Testis (tissue), 3 donors: ENCODE data around the gene LST1. TPM values are rescaled to one million over a fixed set of nuclear protein-coding genes. Genes with fewer than 3 reads are reported as not detected.
"Not testable (repeated sequence)": the region's sequence is repeated elsewhere in the genome, so short reads cannot be mapped to it uniquely, and the experiment has no call there.

ENCODE experiments used
- DNase-seq: peaks from one replicate; pipeline ENCODE4 v3.0.0-alpha.2; 2019
- H3K27ac ChIP-seq, 2 donors: fragments of 200-600 bp; sonication (generic); one replicate each; pipeline ENCODE4 v1.5.1; 2019
- H3K27me3 ChIP-seq: fragments of 200-600 bp; sonication (generic); one replicate; pipeline ENCODE4 v1.5.1; 2019
- H3K36me3 ChIP-seq: fragments of 200-600 bp; sonication (generic); one replicate; pipeline ENCODE4 v1.5.1; 2017; ENCODE audit warnings: low read depth; ENCODE audit errors: missing control alignments
- H3K4me1 ChIP-seq: fragments of 200-600 bp; sonication (generic); one replicate; pipeline ENCODE4 v1.5.1; 2019
- H3K4me3 ChIP-seq, 2 donors: fragments of 200-600 bp; sonication (generic); one replicate each; pipeline ENCODE4 v1.5.1; 2017 to 2019
- H3K9me3 ChIP-seq: fragments of 200-600 bp; sonication (generic); one replicate; pipeline ENCODE4 v1.5.1; 2017
- POLR2A ChIP-seq: fragments of 450-650 bp; IDR thresholded peaks from one replicate; pipeline ENCODE4 v1.6.1; 2017; ENCODE audit warnings: antibody characterized with exemption, mild to moderate bottlenecking, moderate library complexity
- WGBS, 2 donors: methylation state at CpG; one replicate each; pipeline ENCODE4 v1.1.5; 2018; 5-methylcytosine and 5-hydroxymethylcytosine counted together
- intact Hi-C: fragments of 100-400 bp; cut with DNase I; formaldehyde crosslinking; loops from one replicate; pipeline ENCODE4 v1.15.1; 2023; ENCODE audit warnings: low total_unique reads
- polyA plus RNA-seq: library from polyadenylated mRNA; stranded (reverse); fragments of 350-450 nt; fragmentation: Illumina TruSeq; extraction: RNeasy Lipid Tissue Mini Kit (QIAGEN cat#74804); gene quantifications from one replicate; pipeline ENCODE4 v1.2.3, GENCODE V29; 2014; ENCODE audit warnings: low read depth, low replicate concordance; ENCODE audit not compliant: insufficient read depth
- total RNA-seq, 2 donors: library from RNA; depleted of rRNA; stranded (reverse); fragments of >200 nt; gene quantifications; one replicate each; pipeline ENCODE4 v1.2.3, GENCODE V29; 2016
- TF ChIP-seq, protein P1 (sequence below), 3 experiments: fragments of 450-650 bp in 2 of 3; fragments of 200-600 bp in 1 of 3; sonication (generic) in 1 of 3; IDR thresholded peaks; one replicate each; pipeline ENCODE4 v1.5.1; 2016 to 2019; ENCODE audit warnings: antibody characterized with exemption in 3 of 3, mild to moderate bottlenecking in 2 of 3, moderate library complexity in 1 of 3

Gene LST1
- total and polyA plus RNA-seq, 3 donors from 2014 or later = 0.71 to 13.0 (median 1.2) TPM

- H3K4me1 ChIP-seq = no peaks in the 10 kb centered on the region
- H3K27ac ChIP-seq = no peak overlapping the region
- H3K36me3 ChIP-seq = no peaks in the 10 kb centered on the region
- no peaks in the 10 kb centered on the region for H3K27me3 ChIP-seq
- H3K9me3 ChIP-seq = no peaks in the 10 kb centered on the region
- intact Hi-C loops = no loop called here
- H3K4me3 ChIP-seq = no peak overlapping the region
- TF ChIP-seq POLR2A = no peak
- TF ChIP-seq, protein P1, sequence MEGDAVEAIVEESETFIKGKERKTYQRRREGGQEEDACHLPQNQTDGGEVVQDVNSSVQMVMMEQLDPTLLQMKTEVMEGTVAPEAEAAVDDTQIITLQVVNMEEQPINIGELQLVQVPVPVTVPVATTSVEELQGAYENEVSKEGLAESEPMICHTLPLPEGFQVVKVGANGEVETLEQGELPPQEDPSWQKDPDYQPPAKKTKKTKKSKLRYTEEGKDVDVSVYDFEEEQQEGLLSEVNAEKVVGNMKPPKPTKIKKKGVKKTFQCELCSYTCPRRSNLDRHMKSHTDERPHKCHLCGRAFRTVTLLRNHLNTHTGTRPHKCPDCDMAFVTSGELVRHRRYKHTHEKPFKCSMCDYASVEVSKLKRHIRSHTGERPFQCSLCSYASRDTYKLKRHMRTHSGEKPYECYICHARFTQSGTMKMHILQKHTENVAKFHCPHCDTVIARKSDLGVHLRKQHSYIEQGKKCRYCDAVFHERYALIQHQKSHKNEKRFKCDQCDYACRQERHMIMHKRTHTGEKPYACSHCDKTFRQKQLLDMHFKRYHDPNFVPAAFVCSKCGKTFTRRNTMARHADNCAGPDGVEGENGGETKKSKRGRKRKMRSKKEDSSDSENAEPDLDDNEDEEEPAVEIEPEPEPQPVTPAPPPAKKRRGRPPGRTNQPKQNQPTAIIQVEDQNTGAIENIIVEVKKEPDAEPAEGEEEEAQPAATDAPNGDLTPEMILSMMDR (IDR thresholded peaks at IDR 0.05) = no peak
- no peak for DNase-seq
- WGBS, 2 donors = 62 to 73% methylated on average over 8 to 9 of the region's 9 CpGs
These were observed 663 bp downstream of the LST1 start for GRCh38 chr6:31586599-31587281.

GRCh38 chr6:31587791-31588777 is 2.0 kb downstream of the LST1 start:
- H3K9me3 ChIP-seq = no peaks in the 10 kb centered on the region
- no peaks in the 10 kb centered on the region for H3K36me3 ChIP-seq
- DNase-seq = no peak
- WGBS, 2 donors = 66 to 67% methylated on average over 11 to 12 of the region's 12 CpGs
- H3K4me3 ChIP-seq = no peak overlapping the region
- H3K27me3 ChIP-seq = no peaks in the 10 kb centered on the region
- TF ChIP-seq POLR2A = no peak
- TF ChIP-seq, protein P1 (IDR thresholded peaks at IDR 0.05) = no peak
- intact Hi-C loops = no loop called here
- no peak overlapping the region for H3K27ac ChIP-seq
- H3K4me1 ChIP-seq = no peaks in the 10 kb centered on the region

GRCh38 chr6:31588871-31589650 is 3.0 kb downstream of the LST1 start:
- Histone ChIP-seq H3K9me3 (no peaks in the 10 kb centered on the region), H3K27me3 (no peaks in the 10 kb centered on the region), H3K36me3 (no peaks in the 10 kb centered on the region), H3K4me3 (no peak overlapping the region), H3K4me1 (no peaks in the 10 kb centered on the region), H3K27ac (no peak overlapping the region)
- 56 to 67% methylated on average over 9 of the region's 9 CpGs for WGBS, 2 donors
- TF ChIP-seq POLR2A = no peak
- TF ChIP-seq, protein P1 (IDR thresholded peaks at IDR 0.05) = no peak
- no peak for DNase-seq
- intact Hi-C loops = no loop called here

DNA sequence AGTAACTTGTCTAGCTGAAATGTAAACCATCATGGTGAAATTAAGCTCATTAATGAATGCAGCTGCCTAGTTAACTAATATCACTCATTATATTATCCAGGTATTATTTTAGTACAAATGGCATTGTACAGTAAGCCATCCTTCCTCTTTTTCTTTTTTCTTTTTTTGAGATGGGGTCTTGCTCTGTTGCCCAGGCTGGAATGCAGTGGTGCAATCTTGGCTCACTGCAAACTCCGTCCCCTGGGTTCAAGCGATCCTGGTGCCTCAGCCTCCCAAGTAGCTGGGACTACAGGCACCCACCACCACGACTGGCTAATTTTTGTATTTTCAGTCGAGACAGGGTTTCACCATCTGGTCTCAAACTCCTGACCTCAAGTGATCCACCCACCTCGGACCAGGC is 4.6 kb downstream of the LST1 start:
- not testable (repeated sequence) for H3K27ac ChIP-seq, H3K4me1 ChIP-seq, H3K9me3 ChIP-seq, DNase-seq, H3K27me3 ChIP-seq, H3K36me3 ChIP-seq, H3K4me3 ChIP-seq
- intact Hi-C loops = loop anchor here (10.0 kb wide), 1 partner anchor 46 kb away; the partner anchor contains the start of genes ATP6V1G2, DDX39B and NFKBIL1
- WGBS, 2 donors = 76 to 91% methylated on average over 5 of the region's 5 CpGs

DNA sequence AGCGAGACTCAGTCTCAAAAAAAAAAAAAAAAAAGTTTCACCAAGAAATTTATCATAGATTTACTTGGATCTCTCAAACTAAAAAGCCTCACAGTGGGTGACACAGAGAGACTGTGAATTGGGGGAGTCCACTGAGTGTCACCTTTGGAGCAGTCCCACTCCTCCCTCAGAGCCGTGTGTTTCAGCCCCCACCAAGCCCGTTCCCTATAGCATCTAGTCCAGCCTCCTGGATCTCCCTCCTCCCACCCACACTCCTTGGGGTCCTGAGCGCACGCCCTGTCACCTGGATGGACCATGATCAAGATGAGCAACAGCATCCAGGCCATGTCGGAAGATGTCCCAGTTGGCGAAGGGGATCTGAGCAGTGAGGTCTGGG is 6.3 kb downstream of the LST1 start:
- Histone ChIP-seq H3K27me3 (no peaks in the 10 kb centered on the region), H3K36me3 (no peaks in the 10 kb centered on the region), H3K4me3 (no peak overlapping the region), H3K4me1 (no peaks in the 10 kb centered on the region), H3K27ac (no peak overlapping the region), H3K9me3 (no peaks in the 10 kb centered on the region)
- no peak for DNase-seq
- 83 to 91% methylated on average over 7 of the region's 7 CpGs for WGBS, 2 donors
- intact Hi-C loops = loop anchor here (10.0 kb wide), 1 partner anchor 48 kb away; the partner anchor contains the start of genes ATP6V1G2, DDX39B and NFKBIL1
- no peak for TF ChIP-seq POLR2A
- TF ChIP-seq, protein P1 (IDR thresholded peaks at IDR 0.05) = no peak
